ENCODE measurements around the gene GON4L.

The GON4L gene

GRCh38 chr1:155880950-155881349 lies 23.9 kb upstream of the GON4L start:
- TF ChIP-seq CTCF (IDR thresholded peaks at IDR 0.05; ENCODE audit: low read depth, low read length, poor library complexity, severe bottlenecking) (no peak), EZH2phosphoT487 (IDR thresholded peaks at IDR 0.05; ENCODE audit: borderline replicate concordance, low read length) (no peak)
- Histone ChIP-seq H3K9me2 (replicated peaks; ENCODE audit: control insufficient read depth, low read length) (no peaks in the 10 kb centered on the region), H3K4me3 (ENCODE audit: low read length) (no peak overlapping the region), H3K9me3 (ENCODE audit: control insufficient read depth, insufficient read depth, low read length) (no peaks in the 10 kb centered on the region), H3K27me3 (ENCODE audit: control insufficient read depth, low read length) (no peaks in the 10 kb centered on the region), H3K79me2 (ENCODE audit: control insufficient read depth, low read length) (0 out of 2 replicates have a peak, but pooled peaks cover 6% of the 10 kb centered on the region), H3K36me3 (ENCODE audit: control insufficient read depth, low read length) (peaks cover 35% of the 10 kb centered on the region), H3K4me1 (ENCODE audit: control insufficient read depth, low read length) (peaks cover 61% of the 10 kb centered on the region), H4K20me1 (ENCODE audit: control insufficient read depth, insufficient read depth, low read depth, low read length) (no peaks in the 10 kb centered on the region), H3K4me2 (ENCODE audit: low read length) (peak overlapping the region; percentile 37; the same call in 1 of the 2 replicates), H3F3A (ENCODE audit: control insufficient read depth, insufficient read depth) (peaks cover 23% of the 10 kb centered on the region), H3K27ac (ENCODE audit: low read depth, low read length) (peak overlapping the region; percentile 91; the same call in 1 of the 2 replicates)

GRCh38 chr1:155880251-155880650 lies 23.2 kb upstream of the GON4L start:
- Histone ChIP-seq H3K4me1 (ENCODE audit: control insufficient read depth, low read length) (peaks cover 59% of the 10 kb centered on the region), H3F3A (ENCODE audit: control insufficient read depth, insufficient read depth) (peaks cover 20% of the 10 kb centered on the region), H3K27me3 (ENCODE audit: control insufficient read depth, low read length) (no peaks in the 10 kb centered on the region), H3K27ac (ENCODE audit: low read depth, low read length) (no peak overlapping the region), H3K4me2 (ENCODE audit: low read length) (no peak overlapping the region), H3K4me3 (ENCODE audit: low read length) (no peak overlapping the region), H3K79me2 (ENCODE audit: control insufficient read depth, low read length) (0 out of 2 replicates have a peak, but pooled peaks cover 6% of the 10 kb centered on the region), H3K9me3 (ENCODE audit: control insufficient read depth, insufficient read depth, low read length) (no peaks in the 10 kb centered on the region), H4K20me1 (ENCODE audit: control insufficient read depth, insufficient read depth, low read depth, low read length) (no peaks in the 10 kb centered on the region), H3K36me3 (ENCODE audit: control insufficient read depth, low read length) (peaks cover 35% of the 10 kb centered on the region), H3K9me2 (replicated peaks; ENCODE audit: control insufficient read depth, low read length) (no peaks in the 10 kb centered on the region)
- no peak for TF ChIP-seq EZH2phosphoT487 (IDR thresholded peaks at IDR 0.05; ENCODE audit: borderline replicate concordance, low read length)
- TF ChIP-seq CTCF (IDR thresholded peaks at IDR 0.05; ENCODE audit: low read depth, low read length, poor library complexity, severe bottlenecking): no peak

GRCh38 chr1:155877945-155878344 lies 20.9 kb upstream of the GON4L start:
- Histone ChIP-seq H3K27ac (ENCODE audit: low read depth, low read length) (no peak overlapping the region), H4K20me1 (ENCODE audit: control insufficient read depth, insufficient read depth, low read depth, low read length) (no peaks in the 10 kb centered on the region), H3K9me3 (ENCODE audit: control insufficient read depth, insufficient read depth, low read length) (no peaks in the 10 kb centered on the region), H3K4me2 (ENCODE audit: low read length) (no peak overlapping the region), H3F3A (ENCODE audit: control insufficient read depth, insufficient read depth) (peaks cover 10% of the 10 kb centered on the region), H3K27me3 (ENCODE audit: control insufficient read depth, low read length) (no peaks in the 10 kb centered on the region), H3K79me2 (ENCODE audit: control insufficient read depth, low read length) (no peaks in the 10 kb centered on the region), H3K36me3 (ENCODE audit: control insufficient read depth, low read length) (peaks cover 22% of the 10 kb centered on the region), H3K4me3 (ENCODE audit: low read length) (no peak overlapping the region), H3K4me1 (ENCODE audit: control insufficient read depth, low read length) (peaks cover 40% of the 10 kb centered on the region), H3K9me2 (replicated peaks; ENCODE audit: control insufficient read depth, low read length) (no peaks in the 10 kb centered on the region)
- no peak for TF ChIP-seq CTCF (IDR thresholded peaks at IDR 0.05; ENCODE audit: low read depth, low read length, poor library complexity, severe bottlenecking)
- no peak for TF ChIP-seq EZH2phosphoT487 (IDR thresholded peaks at IDR 0.05; ENCODE audit: borderline replicate concordance, low read length)
